Endothelial cell (in vitro differentiated cells): ENCODE results near the gene ZNF664. TPM values are rescaled to one million over a fixed set of nuclear protein-coding genes. Genes with fewer than 3 reads are reported as not detected.

ENCODE experiments used
- DNase-seq: peaks from one replicate; pipeline ENCODE4 v3.0.0; 2021; ENCODE audit warnings: low spot score
- H3K27ac Mint-ChIP-seq: one replicate; pipeline ENCODE4 v1.8.0; 2021; ENCODE audit warnings: mixed read lengths, inconsistent platforms; ENCODE audit not compliant: unreplicated experiment
- H3K27me3 Mint-ChIP-seq: one replicate; pipeline ENCODE4 v1.8.0; 2021; ENCODE audit warnings: mild to moderate bottlenecking, moderate library complexity, mixed read lengths, inconsistent platforms; ENCODE audit not compliant: unreplicated experiment
- H3K36me3 Mint-ChIP-seq: one replicate; pipeline ENCODE4 v1.8.0; 2021; ENCODE audit warnings: mild to moderate bottlenecking, low read depth, mixed read lengths, inconsistent platforms; ENCODE audit not compliant: unreplicated experiment
- H3K4me1 Mint-ChIP-seq: one replicate; pipeline ENCODE4 v1.8.0; 2021; ENCODE audit warnings: mild to moderate bottlenecking, mixed read lengths, inconsistent platforms; ENCODE audit not compliant: unreplicated experiment
- H3K4me3 Mint-ChIP-seq: one replicate; pipeline ENCODE4 v1.8.0; 2021; ENCODE audit warnings: mild to moderate bottlenecking, mixed read lengths, inconsistent platforms; ENCODE audit not compliant: unreplicated experiment
- H3K9me3 Mint-ChIP-seq: one replicate; pipeline ENCODE4 v1.8.0; 2021; ENCODE audit warnings: mixed read lengths, inconsistent platforms; ENCODE audit not compliant: unreplicated experiment
- total RNA-seq: library from RNA; stranded (reverse); fragmentation: NEBNext Ultra II Directional; extraction: Animal tissue kit (Norgen Biotek cat#: 25700); gene quantifications from one replicate; pipeline ENCODE4 v1.2.1, GENCODE V29; 2021; ENCODE audit not compliant: unreplicated experiment
- TF ChIP-seq, protein P1 (sequence below): fragments of 200-600 bp; sonication (generic); IDR thresholded peaks from one replicate; pipeline ENCODE4 v1.5.0; 2021; ENCODE audit warnings: antibody characterized with exemption; ENCODE audit not compliant: unreplicated experiment

The ZNF664 gene
- total RNA-seq, 1 donor from 2014 or later: 119 TPM

DNA sequence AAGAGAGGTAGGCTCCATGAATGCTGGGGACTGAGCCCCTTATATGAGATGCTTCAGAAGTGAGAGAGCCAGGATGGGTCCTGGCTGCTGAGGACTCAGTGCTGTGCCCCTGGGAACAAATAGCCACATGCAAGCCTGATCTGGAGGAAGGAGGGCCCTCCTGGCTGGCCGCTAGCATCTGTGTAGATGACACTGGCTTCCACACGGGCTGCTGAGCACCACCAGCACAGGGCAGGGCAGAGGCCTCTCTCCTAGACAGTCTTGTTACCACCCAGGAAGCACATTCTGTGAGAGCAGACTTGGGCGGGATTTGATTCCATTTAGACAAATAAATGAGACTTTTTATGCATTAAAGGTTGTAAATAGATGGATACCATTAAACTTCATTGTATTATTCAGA lies 48.0 kb downstream of the ZNF664 start:
- Mint-ChIP-seq H3K4me1 (peaks cover 19% of the 10 kb centered on the region), H3K9me3 (peaks cover 4% of the 10 kb centered on the region), H3K27ac (no peak overlapping the region), H3K36me3 (peaks cover 8% of the 10 kb centered on the region), H3K4me3 (no peak overlapping the region), H3K27me3 (peaks cover 9% of the 10 kb centered on the region)
- no peak for DNase-seq
- TF ChIP-seq, protein P1, sequence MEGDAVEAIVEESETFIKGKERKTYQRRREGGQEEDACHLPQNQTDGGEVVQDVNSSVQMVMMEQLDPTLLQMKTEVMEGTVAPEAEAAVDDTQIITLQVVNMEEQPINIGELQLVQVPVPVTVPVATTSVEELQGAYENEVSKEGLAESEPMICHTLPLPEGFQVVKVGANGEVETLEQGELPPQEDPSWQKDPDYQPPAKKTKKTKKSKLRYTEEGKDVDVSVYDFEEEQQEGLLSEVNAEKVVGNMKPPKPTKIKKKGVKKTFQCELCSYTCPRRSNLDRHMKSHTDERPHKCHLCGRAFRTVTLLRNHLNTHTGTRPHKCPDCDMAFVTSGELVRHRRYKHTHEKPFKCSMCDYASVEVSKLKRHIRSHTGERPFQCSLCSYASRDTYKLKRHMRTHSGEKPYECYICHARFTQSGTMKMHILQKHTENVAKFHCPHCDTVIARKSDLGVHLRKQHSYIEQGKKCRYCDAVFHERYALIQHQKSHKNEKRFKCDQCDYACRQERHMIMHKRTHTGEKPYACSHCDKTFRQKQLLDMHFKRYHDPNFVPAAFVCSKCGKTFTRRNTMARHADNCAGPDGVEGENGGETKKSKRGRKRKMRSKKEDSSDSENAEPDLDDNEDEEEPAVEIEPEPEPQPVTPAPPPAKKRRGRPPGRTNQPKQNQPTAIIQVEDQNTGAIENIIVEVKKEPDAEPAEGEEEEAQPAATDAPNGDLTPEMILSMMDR: no peak

DNA sequence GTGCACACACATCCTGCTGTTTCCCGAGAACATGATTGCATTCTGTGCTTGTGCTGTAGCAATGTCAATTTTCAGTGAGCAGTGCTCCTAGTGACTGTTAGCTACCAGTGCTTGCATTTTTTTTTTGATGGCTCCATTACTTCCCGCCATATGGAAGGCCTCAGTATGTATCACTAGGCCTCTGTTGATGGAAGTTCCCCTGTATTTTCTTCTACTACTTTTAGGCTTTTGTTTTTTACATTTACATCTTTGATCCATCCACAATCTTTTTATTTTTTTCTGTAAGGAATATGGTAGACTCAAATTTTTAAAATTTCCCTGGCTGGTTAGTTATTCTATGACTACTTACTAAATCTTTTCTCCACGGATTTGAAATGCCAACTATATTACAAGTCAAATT lies 49.1 kb downstream of the ZNF664 start:
- TF ChIP-seq, protein P1: no peak
- H3K9me3 Mint-ChIP-seq: peaks cover 4% of the 10 kb centered on the region
- H3K4me3 Mint-ChIP-seq: no peak overlapping the region
- peaks cover 19% of the 10 kb centered on the region for H3K4me1 Mint-ChIP-seq
- peaks cover 10% of the 10 kb centered on the region for H3K27me3 Mint-ChIP-seq
- peaks cover 14% of the 10 kb centered on the region for H3K36me3 Mint-ChIP-seq
- H3K27ac Mint-ChIP-seq: no peak overlapping the region
- no peak for DNase-seq

DNA sequence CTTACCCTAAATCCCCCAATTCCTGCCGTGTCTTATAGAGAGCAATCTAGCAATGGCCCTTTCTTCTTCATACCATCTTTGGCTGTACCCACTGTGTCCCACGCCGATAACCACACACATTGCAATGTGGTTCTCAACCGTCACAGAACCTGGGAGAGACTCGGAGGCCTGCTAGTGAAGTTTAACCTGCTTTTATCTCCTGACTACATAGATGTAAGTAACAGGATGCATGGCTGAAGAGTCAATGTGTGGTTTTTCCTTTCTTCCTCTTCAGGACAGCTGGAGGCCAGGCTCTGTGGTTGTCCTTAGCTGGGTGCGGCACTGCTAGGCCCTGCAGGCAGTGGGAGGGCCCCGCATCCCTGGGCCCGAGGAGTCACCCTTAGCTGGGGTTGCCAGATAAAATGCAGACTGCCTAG lies 51.3 kb downstream of the ZNF664 start:
- H3K36me3 Mint-ChIP-seq: peaks cover 20% of the 10 kb centered on the region
- H3K9me3 Mint-ChIP-seq: peaks cover 4% of the 10 kb centered on the region
- H3K27ac Mint-ChIP-seq: no peak overlapping the region
- DNase-seq: no peak
- H3K4me3 Mint-ChIP-seq: peak overlapping the region; percentile 20
- TF ChIP-seq, protein P1: no peak
- peaks cover 14% of the 10 kb centered on the region for H3K27me3 Mint-ChIP-seq
- H3K4me1 Mint-ChIP-seq: peaks cover 7% of the 10 kb centered on the region

DNA sequence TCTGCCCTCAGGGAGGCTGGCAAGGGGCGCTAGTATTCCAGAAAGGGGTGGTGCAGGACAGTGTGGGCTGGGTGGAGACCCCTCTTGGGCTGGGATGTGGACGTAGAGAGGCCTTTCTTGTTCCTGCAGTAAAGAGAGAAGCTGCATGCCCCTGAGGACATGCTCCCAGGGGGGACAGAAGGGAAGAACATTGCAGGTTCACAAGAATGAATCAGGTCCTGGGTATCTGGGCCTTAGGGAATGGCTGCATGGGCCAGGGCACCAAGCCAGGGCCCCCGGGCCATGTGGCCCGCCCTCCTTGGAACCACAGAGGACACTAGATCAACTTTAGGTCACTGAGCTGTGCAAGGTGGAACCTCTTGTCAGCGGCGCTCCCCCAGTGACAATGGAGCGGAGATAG lies 51.8 kb downstream of the ZNF664 start:
- Mint-ChIP-seq H3K9me3 (peaks cover 4% of the 10 kb centered on the region), H3K36me3 (peaks cover 20% of the 10 kb centered on the region), H3K27ac (no peak overlapping the region), H3K4me3 (no peak overlapping the region), H3K4me1 (peaks cover 7% of the 10 kb centered on the region), H3K27me3 (peaks cover 14% of the 10 kb centered on the region)
- no peak for DNase-seq
- TF ChIP-seq, protein P1: no peak

DNA sequence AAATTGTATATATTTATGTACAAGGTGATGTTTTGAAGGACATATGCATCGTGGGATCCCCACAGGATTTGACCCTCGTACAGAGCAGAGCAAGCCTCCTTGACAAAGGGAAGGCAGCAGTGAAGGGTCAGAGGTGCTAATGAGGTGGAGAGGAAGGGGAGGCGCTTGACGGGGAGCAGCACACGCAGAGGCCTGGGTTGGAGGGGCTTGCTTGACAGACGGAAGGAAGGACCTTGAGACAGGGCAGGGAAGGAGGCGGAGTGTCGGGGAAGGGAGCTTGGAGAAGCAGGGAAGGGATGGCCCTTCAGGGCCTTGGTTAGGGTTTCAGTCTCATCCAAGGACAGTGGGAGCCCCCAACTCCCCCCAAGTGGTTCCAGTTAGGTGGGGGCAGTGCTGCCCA lies 52.6 kb downstream of the ZNF664 start:
- DNase-seq: no peak
- H3K9me3 Mint-ChIP-seq: peaks cover 4% of the 10 kb centered on the region
- peaks cover 13% of the 10 kb centered on the region for H3K27me3 Mint-ChIP-seq
- H3K36me3 Mint-ChIP-seq: peaks cover 20% of the 10 kb centered on the region
- peak overlapping the region; percentile 45 for H3K4me3 Mint-ChIP-seq
- peaks cover 7% of the 10 kb centered on the region for H3K4me1 Mint-ChIP-seq
- TF ChIP-seq, protein P1: no peak
- no peak overlapping the region for H3K27ac Mint-ChIP-seq
